ENCODE data around the gene CD1B.
"Not testable (repeated sequence)": the region's sequence is repeated elsewhere in the genome, so short reads cannot be mapped to it uniquely, and the experiment has no call there.

Gene CD1B

GRCh38 chr1:158328426-158328825 is 2.9 kb downstream of the CD1B start:
- no peak for DNase-seq (ENCODE audit: low read depth)

DNA sequence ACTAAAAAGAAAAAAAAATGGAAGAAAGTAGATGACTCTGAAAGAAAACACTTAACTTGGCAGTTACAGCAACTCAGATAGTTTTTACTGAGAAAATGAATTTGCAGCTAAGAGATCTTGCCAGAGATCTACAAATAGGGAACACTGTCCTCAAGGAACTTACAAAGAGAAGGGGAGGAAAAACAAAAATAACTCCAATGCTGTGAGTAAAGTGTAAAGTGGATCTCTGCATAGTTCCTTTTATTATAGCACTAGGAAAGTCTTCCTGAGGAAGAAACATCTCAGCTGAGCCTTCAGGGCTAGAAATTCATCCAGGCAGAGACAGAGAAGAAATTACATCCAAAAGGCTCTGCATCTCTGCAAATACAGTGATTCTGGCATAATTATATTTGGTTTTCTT is 3.9 kb downstream of the CD1B start:
- no peak for DNase-seq (ENCODE audit: low read depth)

DNA sequence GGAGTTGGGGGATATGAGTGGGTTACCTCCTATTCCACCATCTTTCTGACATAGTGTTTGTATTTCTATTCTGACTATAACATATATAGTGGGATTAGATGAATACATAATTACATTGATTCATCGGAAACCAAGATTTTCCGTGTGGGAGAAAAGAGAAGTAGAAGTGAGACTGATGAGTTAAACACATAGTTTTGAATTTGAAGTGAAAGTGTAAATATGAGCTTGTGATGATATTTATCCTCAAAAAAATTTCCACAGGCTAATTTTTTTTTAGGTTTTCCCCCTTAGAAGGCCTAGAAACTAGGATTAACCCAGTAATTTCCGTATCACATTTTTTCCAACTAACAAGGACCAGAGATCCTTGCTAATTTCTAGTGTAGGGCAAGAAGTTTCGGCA is 6.9 kb downstream of the CD1B start:
- DNase-seq (ENCODE audit: low read depth), result no peak

GRCh38 chr1:158323866-158324265 is 7.5 kb downstream of the CD1B start:
- DNase-seq (ENCODE audit: low read depth), result no peak

DNA sequence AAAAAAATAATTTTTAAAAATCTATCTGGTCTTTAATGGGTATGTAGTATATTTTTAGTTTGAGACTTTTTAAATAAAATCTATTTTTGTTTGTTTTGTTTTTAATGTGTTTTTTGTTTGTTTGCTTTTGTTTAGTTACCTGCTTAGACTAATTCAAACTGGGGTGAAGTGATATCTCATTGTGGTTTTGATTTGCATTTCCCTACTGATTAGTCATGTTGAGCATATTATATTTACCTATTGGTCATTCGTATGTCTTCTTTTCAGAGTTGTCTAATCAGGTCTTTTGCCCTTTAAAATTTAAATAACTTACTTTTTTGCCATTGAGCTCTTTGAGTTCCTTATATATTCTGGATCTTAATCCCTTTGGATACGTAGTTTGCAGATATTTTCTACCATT is 20.3 kb downstream of the CD1B start:
- no peak for DNase-seq (ENCODE audit: low read depth)

- no peak for DNase-seq (ENCODE audit: low read depth)
Measured at GRCh38 chr1:158310623-158311022, 20.7 kb downstream of the CD1B start.

DNA sequence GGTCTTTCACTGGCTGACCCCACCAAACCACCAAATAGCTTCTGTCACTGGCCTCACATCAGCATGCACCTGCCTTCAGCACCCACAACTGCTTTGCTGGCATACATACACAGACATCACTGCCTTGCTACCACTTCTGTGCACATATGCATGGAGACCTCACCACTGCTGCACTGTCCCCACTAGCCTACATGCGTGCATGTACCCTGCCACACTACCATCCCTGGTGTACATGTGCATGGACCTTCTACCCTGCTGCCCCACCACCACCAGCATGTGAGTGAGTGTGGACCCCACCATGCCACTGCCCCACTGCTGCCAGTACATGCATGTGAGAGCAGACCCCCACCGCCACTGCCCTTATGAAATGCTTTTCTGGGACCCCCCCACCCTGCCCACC is 35.5 kb downstream of the CD1B start:
- no peak for DNase-seq (ENCODE audit: low read depth)

DNA sequence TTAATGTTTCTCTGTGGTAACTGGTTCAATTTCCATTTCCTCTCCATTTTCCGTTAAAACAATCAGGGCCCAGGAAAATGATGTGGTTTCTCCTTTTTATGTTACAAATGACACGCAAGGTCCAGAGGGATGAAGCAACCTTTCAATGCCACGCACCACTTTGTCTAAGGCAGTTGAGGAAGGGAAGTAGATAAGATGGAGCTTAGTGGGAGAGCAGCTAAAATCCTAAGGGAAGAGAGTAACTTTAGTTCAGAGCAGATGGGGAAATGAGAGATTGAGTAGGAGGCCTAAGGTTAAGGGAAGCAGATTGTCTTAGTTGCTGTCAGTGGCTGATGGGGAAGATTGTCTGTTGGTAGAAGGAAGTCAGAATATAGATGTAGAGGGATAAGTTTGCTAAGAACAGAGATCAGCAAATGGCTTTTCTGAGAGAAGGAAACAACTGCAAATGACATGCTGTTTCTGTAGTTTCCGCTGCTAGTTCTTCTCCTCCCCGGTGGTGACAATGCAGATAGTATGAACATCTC is 40.9 kb downstream of the CD1B start:
- DNase-seq (ENCODE audit: low read depth), result no peak

- no peak for DNase-seq (ENCODE audit: low read depth)
Measured at GRCh38 chr1:158289811-158290210, 41.5 kb downstream of the CD1B start, which contains the start of gene CD1C. CD1C (plus strand) TSS chr1:158289923; CDS start chr1:158290065, 142 bp downstream.

- no peak for DNase-seq (ENCODE audit: low read depth)
Measured at GRCh38 chr1:158286941-158287346, 44.4 kb downstream of the CD1B start.

- no peak for DNase-seq (ENCODE audit: low read depth)
Measured at GRCh38 chr1:158286487-158286886, 44.8 kb downstream of the CD1B start.

- DNase-seq (ENCODE audit: low read depth), result no peak
Measured at GRCh38 chr1:158285756-158286241, 45.5 kb downstream of the CD1B start.

GRCh38 chr1:158283965-158284364 is 47.4 kb downstream of the CD1B start:
- no peak for DNase-seq (ENCODE audit: low read depth)

DNA sequence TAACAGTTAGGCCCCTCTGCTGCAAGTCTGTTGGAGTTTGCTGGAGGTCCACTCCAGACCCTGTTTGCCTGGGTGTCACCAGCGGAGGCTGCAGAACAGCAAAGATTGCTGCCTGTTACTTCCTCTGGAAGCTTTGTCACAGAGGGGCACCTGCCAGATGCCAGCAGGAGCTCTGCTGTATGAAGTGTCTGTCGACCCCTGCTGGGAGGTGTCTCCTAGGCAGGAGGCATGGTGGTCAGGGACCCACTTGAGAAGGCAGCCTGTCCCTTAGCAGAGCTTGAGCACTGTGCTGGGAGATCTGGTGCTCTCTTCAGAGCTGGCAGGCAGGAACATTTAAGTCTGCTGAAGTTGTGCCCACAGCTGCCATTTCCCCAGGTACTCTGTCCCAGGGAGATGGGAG is 48.9 kb downstream of the CD1B start:
- not testable (repeated sequence) for DNase-seq (ENCODE audit: low read depth)
